HG03175 (cell line): ENCODE data around the gene POLN.
A peak's percentile ranks its signal among the peaks of the same experiment; 100 is the strongest.
"Not testable (repeated sequence)": the region's sequence is repeated elsewhere in the genome, so short reads cannot be mapped to it uniquely, and the experiment has no call there.

Source experiments
- ATAC-seq: cut with Tn5 transposase; IDR thresholded peaks from one replicate; pipeline ENCODE4 v1.9.1; 2021; ENCODE audit warnings: mild to moderate bottlenecking, moderate library complexity; ENCODE audit not compliant: unreplicated experiment

The POLN gene

GRCh38 chr4:2045518-2045951 is 196.4 kb downstream of the POLN start:
- ATAC-seq = no peak

- ATAC-seq = no peak
Observed at GRCh38 chr4:2044542-2045517, 197.1 kb downstream of the POLN start.

- no peak for ATAC-seq
Observed at GRCh38 chr4:2044119-2044485, 197.8 kb downstream of the POLN start.

- ATAC-seq = no peak
Observed at GRCh38 chr4:2043396-2044118, 198.4 kb downstream of the POLN start.

GRCh38 chr4:2042947-2043395 is 198.9 kb downstream of the POLN start:
- ATAC-seq = no peak

GRCh38 chr4:2042204-2042946 is 199.5 kb downstream of the POLN start:
- peak; percentile 34 for ATAC-seq

- peak; percentile 62 for ATAC-seq
Observed at GRCh38 chr4:2041239-2042130, 200.4 kb downstream of the POLN start.

- no peak for ATAC-seq
Observed at GRCh38 chr4:2040391-2041238, 201.3 kb downstream of the POLN start.

GRCh38 chr4:2036866-2037265 is 205.1 kb downstream of the POLN start:
- ATAC-seq = no peak

GRCh38 chr4:2036327-2036726 is 205.6 kb downstream of the POLN start:
- no peak for ATAC-seq

- not testable (repeated sequence) for ATAC-seq
Observed at GRCh38 chr4:2031161-2031560, 210.8 kb downstream of the POLN start.

- ATAC-seq = not testable (repeated sequence)
Observed at GRCh38 chr4:2027120-2027519, 214.8 kb downstream of the POLN start.

- no peak for ATAC-seq
Observed at GRCh38 chr4:2025817-2026216, 216.1 kb downstream of the POLN start.

- no peak for ATAC-seq
Observed at GRCh38 chr4:2024683-2025082, 217.2 kb downstream of the POLN start.
